Measurements from ENCODE around the gene MEN1. TPM values are rescaled to one million over a fixed set of nuclear protein-coding genes. Genes with fewer than 3 reads are reported as not detected.

Gene MEN1
- total RNA-seq, 1 experiment from 2014 or later = 46.1 TPM

DNA sequence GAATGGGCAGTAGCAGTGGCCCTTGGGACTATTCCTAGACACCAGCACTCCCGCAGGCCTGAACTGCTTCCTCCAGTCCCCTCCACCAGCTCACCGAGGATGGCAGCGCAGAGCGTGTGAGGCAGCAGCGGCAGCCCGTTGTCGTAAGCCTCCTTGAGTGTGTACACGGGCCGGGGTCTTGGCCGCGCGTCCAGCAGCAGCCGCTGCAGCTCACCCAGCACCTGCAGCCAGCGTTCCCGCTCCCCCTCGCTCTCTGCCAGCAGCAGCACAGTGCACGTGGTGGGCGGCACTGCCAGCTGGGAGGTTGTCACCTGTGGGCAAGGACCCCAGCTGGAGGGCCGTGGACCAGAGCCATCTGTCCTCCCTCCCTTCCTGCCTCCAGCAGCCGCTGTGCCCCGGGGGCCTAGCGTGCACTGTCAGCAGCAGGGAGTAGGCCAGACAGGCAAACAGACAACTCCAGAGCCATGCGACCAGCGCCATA is 21.1 kb upstream of the MEN1 start:
- intact Hi-C loops (cut with micrococcal nuclease) = no loop called here
- H3K4me2 ChIP-seq (ENCODE audit: low read length) = no peak overlapping the region
- H3K9me2 ChIP-seq (replicated peaks; ENCODE audit: low read length) = no peaks in the 10 kb centered on the region
- no peaks in the 10 kb centered on the region for H4K20me1 ChIP-seq (ENCODE audit: low read length)
- no peak overlapping the region for H3K27ac ChIP-seq (ENCODE audit: low read length)
- no peak overlapping the region for H3K9ac ChIP-seq (ENCODE audit: low read length)
- no peak overlapping the region for H2AFZ ChIP-seq (ENCODE audit: low read length)
- no peak for ATAC-seq
- peaks cover 32% of the 10 kb centered on the region for H3K36me3 ChIP-seq (ENCODE audit: low read depth, low read length)
- BruUV-seq (replicated peaks) = no TSS peak
- DNase-seq = no peak
- H3K4me1 ChIP-seq (ENCODE audit: insufficient read depth, low read length) = peaks cover 16% of the 10 kb centered on the region
- H3F3A ChIP-seq (ENCODE audit: low read length, unreplicated experiment) = no peaks in the 10 kb centered on the region
- H3K4me3 ChIP-seq (ENCODE audit: low read length) = no peak overlapping the region
- H3K79me2 ChIP-seq (ENCODE audit: low read length) = no peaks in the 10 kb centered on the region
- TF ChIP-seq, protein P1, sequence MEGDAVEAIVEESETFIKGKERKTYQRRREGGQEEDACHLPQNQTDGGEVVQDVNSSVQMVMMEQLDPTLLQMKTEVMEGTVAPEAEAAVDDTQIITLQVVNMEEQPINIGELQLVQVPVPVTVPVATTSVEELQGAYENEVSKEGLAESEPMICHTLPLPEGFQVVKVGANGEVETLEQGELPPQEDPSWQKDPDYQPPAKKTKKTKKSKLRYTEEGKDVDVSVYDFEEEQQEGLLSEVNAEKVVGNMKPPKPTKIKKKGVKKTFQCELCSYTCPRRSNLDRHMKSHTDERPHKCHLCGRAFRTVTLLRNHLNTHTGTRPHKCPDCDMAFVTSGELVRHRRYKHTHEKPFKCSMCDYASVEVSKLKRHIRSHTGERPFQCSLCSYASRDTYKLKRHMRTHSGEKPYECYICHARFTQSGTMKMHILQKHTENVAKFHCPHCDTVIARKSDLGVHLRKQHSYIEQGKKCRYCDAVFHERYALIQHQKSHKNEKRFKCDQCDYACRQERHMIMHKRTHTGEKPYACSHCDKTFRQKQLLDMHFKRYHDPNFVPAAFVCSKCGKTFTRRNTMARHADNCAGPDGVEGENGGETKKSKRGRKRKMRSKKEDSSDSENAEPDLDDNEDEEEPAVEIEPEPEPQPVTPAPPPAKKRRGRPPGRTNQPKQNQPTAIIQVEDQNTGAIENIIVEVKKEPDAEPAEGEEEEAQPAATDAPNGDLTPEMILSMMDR (conservative IDR thresholded peaks at IDR 0.05; ENCODE audit: low read depth, low read length) = no peak
- TF ChIP-seq EZH2phosphoT487 (IDR thresholded peaks at IDR 0.05; ENCODE audit: borderline replicate concordance, low read length) = no peak
- TF ChIP-seq EZH2 (IDR thresholded peaks at IDR 0.05; ENCODE audit: low read length, unreplicated experiment) = no peak
- H3K27me3 ChIP-seq (ENCODE audit: low read length) = no peaks in the 10 kb centered on the region
- ChIA-PET CTCF (no interaction called here), POLR2A (ENCODE audit: unreplicated experiment) (no interaction called here)
- no peaks in the 10 kb centered on the region for H3K9me3 ChIP-seq (ENCODE audit: low read length)

DNA sequence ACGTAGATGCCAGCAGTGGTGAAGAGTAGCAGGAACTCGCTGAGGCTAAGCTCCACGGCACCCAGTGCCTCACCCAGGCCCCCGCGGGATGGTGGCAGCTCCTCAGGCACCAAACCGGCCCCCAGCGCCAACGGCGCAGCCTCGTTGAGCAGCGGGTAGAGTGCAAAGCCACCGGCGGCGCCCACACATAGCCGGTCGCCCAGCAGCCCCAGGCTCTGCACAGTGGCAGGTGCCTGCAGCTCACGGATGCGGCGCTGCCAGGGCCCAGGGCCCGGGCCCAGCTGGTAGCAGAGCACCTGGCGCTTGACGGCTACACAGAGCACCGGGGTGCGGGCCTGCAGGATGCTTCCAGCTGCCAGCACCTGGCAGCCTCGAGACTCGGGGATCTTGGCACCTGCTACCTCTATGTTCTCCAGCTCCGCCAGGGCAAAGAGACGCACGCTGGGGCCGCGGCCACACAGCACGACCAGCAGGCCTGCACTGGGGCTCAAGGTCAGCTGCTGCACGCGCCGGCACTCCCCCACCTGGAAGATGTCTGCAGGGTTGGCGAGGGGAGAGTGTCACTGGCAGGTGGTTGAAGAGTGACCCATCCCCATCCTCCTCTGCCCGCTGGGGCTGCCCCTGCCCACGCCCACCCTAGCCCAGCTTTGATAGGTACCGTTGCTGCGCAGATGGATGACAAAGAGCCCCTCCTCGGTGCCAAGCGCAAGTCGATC is 19.3 kb upstream of the MEN1 start:
- H3K27ac ChIP-seq (ENCODE audit: low read length) = no peak overlapping the region
- no peak for ATAC-seq
- TF ChIP-seq EZH2phosphoT487 (IDR thresholded peaks at IDR 0.05; ENCODE audit: borderline replicate concordance, low read length) (no peak), EZH2 (IDR thresholded peaks at IDR 0.05; ENCODE audit: low read length, unreplicated experiment) (no peak)
- TF ChIP-seq, protein P1 (conservative IDR thresholded peaks at IDR 0.05; ENCODE audit: low read depth, low read length) = no peak
- no peaks in the 10 kb centered on the region for H3K27me3 ChIP-seq (ENCODE audit: low read length)
- intact Hi-C loops (cut with micrococcal nuclease) = no loop called here
- H3K4me2 ChIP-seq (ENCODE audit: low read length) = no peak overlapping the region
- no TSS peak for BruUV-seq (replicated peaks)
- H3K9me3 ChIP-seq (ENCODE audit: low read length) = no peaks in the 10 kb centered on the region
- no peaks in the 10 kb centered on the region for H3K79me2 ChIP-seq (ENCODE audit: low read length)
- peaks cover 38% of the 10 kb centered on the region for H3K36me3 ChIP-seq (ENCODE audit: low read depth, low read length)
- H3K9ac ChIP-seq (ENCODE audit: low read length) = no peak overlapping the region
- H2AFZ ChIP-seq (ENCODE audit: low read length) = no peak overlapping the region
- peaks cover under 1% of the 10 kb centered on the region; the same call in 1 of the 2 replicates for H3K4me1 ChIP-seq (ENCODE audit: insufficient read depth, low read length)
- POLR2A ChIA-PET (ENCODE audit: unreplicated experiment) = no interaction called here
- H3F3A ChIP-seq (ENCODE audit: low read length, unreplicated experiment) = no peaks in the 10 kb centered on the region
- CTCF ChIA-PET = no interaction called here
- no peak for DNase-seq
- no peaks in the 10 kb centered on the region for H3K9me2 ChIP-seq (replicated peaks; ENCODE audit: low read length)
- H3K4me3 ChIP-seq (ENCODE audit: low read length) = no peak overlapping the region
- no peaks in the 10 kb centered on the region for H4K20me1 ChIP-seq (ENCODE audit: low read length)

DNA sequence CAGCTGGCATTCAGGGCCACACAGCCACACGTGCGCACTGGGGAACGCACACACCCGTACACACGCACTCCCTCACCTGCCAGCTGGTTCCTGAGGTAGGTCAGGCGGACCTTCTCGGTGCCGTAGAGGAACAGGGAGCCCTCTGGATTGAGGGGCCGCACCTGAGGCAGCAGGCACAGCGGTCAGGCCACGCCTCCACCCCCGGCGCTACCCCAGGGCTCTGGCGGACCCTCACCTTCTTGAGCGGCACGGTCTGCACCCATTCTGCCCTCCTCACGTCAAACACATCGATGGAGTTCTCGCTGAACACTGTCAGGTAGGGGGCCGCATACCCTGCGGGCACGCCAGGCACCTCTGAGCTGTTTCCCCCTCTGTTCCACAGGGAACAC is 17.1 kb upstream of the MEN1 start:
- Histone ChIP-seq H2AFZ (ENCODE audit: low read length) (no peak overlapping the region), H3K36me3 (ENCODE audit: low read depth, low read length) (peaks cover 23% of the 10 kb centered on the region), H3K79me2 (ENCODE audit: low read length) (no peaks in the 10 kb centered on the region), H3F3A (ENCODE audit: low read length, unreplicated experiment) (no peaks in the 10 kb centered on the region), H3K27me3 (ENCODE audit: low read length) (no peaks in the 10 kb centered on the region), H3K4me1 (ENCODE audit: insufficient read depth, low read length) (no peaks in the 10 kb centered on the region), H3K9ac (ENCODE audit: low read length) (no peak overlapping the region), H3K27ac (ENCODE audit: low read length) (no peak overlapping the region), H4K20me1 (ENCODE audit: low read length) (no peaks in the 10 kb centered on the region), H3K9me3 (ENCODE audit: low read length) (no peaks in the 10 kb centered on the region), H3K9me2 (replicated peaks; ENCODE audit: low read length) (no peaks in the 10 kb centered on the region), H3K4me2 (ENCODE audit: low read length) (no peak overlapping the region), H3K4me3 (ENCODE audit: low read length) (no peak overlapping the region)
- ChIA-PET CTCF (interaction anchor here (0.6 kb wide), 1 partner anchor 9 kb away, joined by 3 read pairs; no protein-coding TSS in a partner anchor), POLR2A (ENCODE audit: unreplicated experiment) (no interaction called here)
- TF ChIP-seq, protein P1 (conservative IDR thresholded peaks at IDR 0.05; ENCODE audit: low read depth, low read length) = no peak
- TF ChIP-seq EZH2 (IDR thresholded peaks at IDR 0.05; ENCODE audit: low read length, unreplicated experiment) (no peak), EZH2phosphoT487 (IDR thresholded peaks at IDR 0.05; ENCODE audit: borderline replicate concordance, low read length) (no peak)
- ATAC-seq = no peak
- intact Hi-C loops (cut with micrococcal nuclease) = no loop called here
- no TSS peak for BruUV-seq (replicated peaks)
- no peak for DNase-seq
